Measurements from ENCODE around the gene AP5S1. TPM values are rescaled to one million over a fixed set of nuclear protein-coding genes. Genes with fewer than 3 reads are reported as not detected.
A peak's percentile ranks its signal among the peaks of the same experiment; 100 is the strongest.
"Not testable (repeated sequence)": the region's sequence is repeated elsewhere in the genome, so short reads cannot be mapped to it uniquely, and the experiment has no call there.

Gene AP5S1
- total RNA-seq, 4 donors from 2014 or later = under 0.01 to 18.6 (median 9.5) TPM

DNA sequence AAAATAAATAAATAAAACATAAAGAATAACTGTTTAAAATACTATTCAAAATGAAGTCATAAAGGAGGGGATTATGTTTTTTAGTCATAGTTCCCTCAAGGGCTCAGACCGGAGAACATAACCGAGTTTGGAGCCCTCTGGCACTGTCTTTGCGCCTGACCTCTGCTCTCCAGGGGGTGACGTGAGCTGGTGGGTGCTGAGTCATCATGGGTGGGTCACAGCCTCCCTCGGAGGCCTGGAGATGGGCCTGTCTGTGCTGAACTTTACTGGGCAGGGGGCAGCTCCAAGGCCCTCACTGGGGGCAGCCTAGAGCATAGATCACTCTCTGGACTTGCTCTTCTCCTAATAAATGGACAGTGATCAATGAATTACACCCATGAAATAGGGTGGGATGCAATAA lies 23.1 kb downstream of the AP5S1 start:
- intact Hi-C loops (cut with DNase I; ENCODE audit: low total_unique reads) = no loop called here
- Histone ChIP-seq H3K36me3 (no peaks in the 10 kb centered on the region), H3K4me1 (peaks cover 0 to 3% of the 10 kb centered on the region in 2 donors), H3K27ac (no peak overlapping the region), H3K27me3 (no peaks in the 10 kb centered on the region), H3K9me3 (no peaks in the 10 kb centered on the region), H3K4me3 (no peak overlapping the region)
- no peak for TF ChIP-seq POLR2A (IDR thresholded peaks at IDR 0.05)
- TF ChIP-seq, protein P1, sequence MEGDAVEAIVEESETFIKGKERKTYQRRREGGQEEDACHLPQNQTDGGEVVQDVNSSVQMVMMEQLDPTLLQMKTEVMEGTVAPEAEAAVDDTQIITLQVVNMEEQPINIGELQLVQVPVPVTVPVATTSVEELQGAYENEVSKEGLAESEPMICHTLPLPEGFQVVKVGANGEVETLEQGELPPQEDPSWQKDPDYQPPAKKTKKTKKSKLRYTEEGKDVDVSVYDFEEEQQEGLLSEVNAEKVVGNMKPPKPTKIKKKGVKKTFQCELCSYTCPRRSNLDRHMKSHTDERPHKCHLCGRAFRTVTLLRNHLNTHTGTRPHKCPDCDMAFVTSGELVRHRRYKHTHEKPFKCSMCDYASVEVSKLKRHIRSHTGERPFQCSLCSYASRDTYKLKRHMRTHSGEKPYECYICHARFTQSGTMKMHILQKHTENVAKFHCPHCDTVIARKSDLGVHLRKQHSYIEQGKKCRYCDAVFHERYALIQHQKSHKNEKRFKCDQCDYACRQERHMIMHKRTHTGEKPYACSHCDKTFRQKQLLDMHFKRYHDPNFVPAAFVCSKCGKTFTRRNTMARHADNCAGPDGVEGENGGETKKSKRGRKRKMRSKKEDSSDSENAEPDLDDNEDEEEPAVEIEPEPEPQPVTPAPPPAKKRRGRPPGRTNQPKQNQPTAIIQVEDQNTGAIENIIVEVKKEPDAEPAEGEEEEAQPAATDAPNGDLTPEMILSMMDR (IDR thresholded peaks at IDR 0.05) = no peak
- DNase-seq = no peak

DNA sequence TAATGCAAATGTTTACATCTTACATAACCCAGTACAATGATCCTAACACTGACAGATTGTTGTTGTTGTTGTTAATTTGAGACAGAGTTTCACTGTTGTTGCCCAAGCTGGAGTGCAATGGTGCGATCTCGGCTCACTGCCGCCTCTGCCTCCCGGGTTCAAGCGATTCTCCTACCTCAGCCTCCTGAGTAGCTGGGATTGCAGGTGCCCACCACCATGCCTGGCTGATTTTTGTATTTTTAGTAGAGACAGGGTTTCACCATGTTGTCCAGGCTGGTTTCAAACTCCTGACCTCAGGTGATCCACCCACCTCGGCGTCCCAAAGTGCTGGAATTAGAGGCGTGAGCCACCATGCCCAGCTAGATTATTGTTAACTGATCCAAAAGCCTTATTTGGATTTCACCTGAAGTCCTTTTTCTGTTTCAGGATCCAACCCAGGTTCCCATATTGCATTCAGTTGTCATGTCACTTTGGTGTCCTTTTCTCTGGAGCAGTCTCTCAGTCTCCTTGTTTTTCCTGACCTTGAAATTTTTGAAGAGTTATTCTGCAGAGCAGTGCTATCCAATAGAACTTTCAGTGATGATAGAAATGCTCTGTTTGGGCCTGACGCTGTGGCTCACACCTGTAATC lies 23.8 kb downstream of the AP5S1 start:
- H3K27ac ChIP-seq; H3K9me3 ChIP-seq; H3K4me3 ChIP-seq; DNase-seq; H3K36me3 ChIP-seq; H3K27me3 ChIP-seq; intact Hi-C loops (cut with DNase I; ENCODE audit: low total_unique reads); H3K4me1 ChIP-seq: not testable (repeated sequence)

DNA sequence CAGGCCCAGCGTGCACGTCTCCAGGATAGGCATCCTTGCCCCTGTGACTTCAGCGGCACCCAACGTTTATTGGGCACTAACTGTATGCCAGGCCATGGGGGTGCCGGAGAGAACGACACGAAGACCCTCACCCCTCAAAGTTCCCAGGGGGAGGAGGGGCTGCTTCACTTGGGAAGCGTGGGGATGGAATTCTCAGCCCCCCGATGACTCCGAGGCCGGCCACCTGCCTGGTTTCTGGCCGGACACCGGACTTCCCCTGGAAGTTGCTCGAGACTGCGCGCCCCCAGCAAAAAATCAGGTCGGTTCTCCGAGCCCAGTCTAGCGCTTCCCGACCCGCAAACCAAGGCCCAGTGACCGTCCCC lies 26.0 kb downstream of the AP5S1 start:
- no peaks in the 10 kb centered on the region for H3K27me3 ChIP-seq

DNA sequence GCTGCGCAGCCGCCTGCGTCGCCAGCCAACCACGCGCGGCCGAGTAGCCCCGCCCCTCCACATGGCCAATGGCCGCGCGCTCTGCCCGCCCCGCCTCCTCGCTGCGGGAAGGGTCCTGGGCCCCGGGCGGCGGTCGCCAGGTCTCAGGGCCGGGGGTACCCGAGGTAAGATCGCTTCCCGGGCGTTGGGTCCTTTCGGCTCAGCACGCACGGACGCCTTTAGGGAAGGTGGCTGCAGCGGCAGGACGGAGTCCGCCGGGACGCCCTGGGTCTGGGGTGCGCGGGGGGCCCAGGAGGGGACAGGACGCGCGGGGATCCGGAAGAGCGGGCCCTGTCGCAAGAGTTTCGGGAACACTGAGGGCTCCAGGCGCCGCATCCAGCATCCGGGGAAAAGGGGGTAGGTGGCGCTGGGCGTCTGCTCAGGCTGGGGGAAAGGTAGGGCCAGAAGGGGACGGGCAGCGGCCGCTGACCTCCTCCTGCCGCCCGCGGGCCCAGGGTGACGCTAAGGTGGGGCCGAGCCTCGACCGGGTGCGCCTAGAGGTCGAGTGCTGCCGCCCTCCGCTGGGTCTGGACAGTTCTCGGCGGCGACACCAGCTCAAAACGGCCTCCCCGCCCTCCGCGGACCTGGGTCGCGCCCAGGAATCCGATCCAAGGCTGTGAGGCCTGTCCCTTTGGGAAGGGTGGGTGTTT lies 26.5 kb downstream of the AP5S1 start, which contains the start of gene MAVS:
MAVS (plus strand) TSS at position 95 of the 689 bp plus-strand sequence. CDS start 7,791 bp downstream, outside the sequence.
- no peaks in the 10 kb centered on the region for H3K9me3 ChIP-seq
- no peaks in the 10 kb centered on the region for H3K27me3 ChIP-seq
- intact Hi-C loops (cut with DNase I; ENCODE audit: low total_unique reads) = no loop called here
- no peaks in the 10 kb centered on the region for H3K36me3 ChIP-seq
- H3K4me3 ChIP-seq = peak within 1 kb of the TSS; percentile 76 to 97
- TF ChIP-seq, protein P1 (IDR thresholded peaks at IDR 0.05) = no peak
- TF ChIP-seq POLR2A (IDR thresholded peaks at IDR 0.05) = peak; percentile 67 to 84
- peak; percentile 56 to 88 for DNase-seq
- H3K27ac ChIP-seq = peak within 1 kb of the TSS; percentile 76 to 94
- peaks cover 0 to 7% of the 10 kb centered on the region in 2 donors for H3K4me1 ChIP-seq

More for the DNA sequence above, 26.0 kb downstream of the AP5S1 start:
- Histone ChIP-seq H3K4me1 (peaks cover 0 to 7% of the 10 kb centered on the region in 2 donors), H3K4me3 (peak overlapping the region; percentile 76 to 97), H3K9me3 (no peaks in the 10 kb centered on the region), H3K27ac (peak overlapping the region; percentile 76 to 94), H3K36me3 (no peaks in the 10 kb centered on the region)
- intact Hi-C loops (cut with DNase I; ENCODE audit: low total_unique reads) = no loop called here
- TF ChIP-seq, protein P1 (IDR thresholded peaks at IDR 0.05) = no peak
- DNase-seq = peak; percentile 46 to 90

DNA sequence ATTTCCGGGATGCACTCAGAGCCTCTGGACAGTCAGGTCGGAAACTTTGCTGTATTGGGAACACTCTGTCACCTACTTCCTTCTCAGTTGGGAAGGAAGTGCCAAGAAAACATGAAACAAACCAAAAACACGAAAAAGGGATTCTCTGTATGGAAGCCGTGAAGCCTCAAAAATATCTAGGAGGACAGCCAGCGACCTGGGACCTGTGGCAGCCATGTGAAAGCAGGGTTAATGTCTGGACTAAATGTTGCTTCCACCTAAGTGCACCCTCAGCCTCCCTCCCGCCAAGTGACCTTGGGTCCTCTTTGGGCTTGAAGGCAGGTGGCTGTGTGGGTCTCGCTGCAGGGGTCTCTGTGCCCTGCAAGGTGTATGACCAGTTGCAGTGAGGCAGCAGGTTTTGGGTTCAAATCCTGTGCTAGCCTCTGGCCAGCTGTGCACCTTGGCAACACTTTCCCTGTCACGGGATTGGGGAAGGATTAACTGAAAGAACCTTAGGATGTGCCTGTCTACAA lies 27.1 kb downstream of the AP5S1 start:
- intact Hi-C loops (cut with DNase I; ENCODE audit: low total_unique reads) = no loop called here
- peak overlapping the region; percentile 76 to 94 for H3K27ac ChIP-seq
- DNase-seq = no peak
- H3K36me3 ChIP-seq = no peaks in the 10 kb centered on the region
- H3K4me1 ChIP-seq = peaks cover 0 to 7% of the 10 kb centered on the region in 2 donors
- no peaks in the 10 kb centered on the region for H3K9me3 ChIP-seq
- no peaks in the 10 kb centered on the region for H3K27me3 ChIP-seq
- TF ChIP-seq POLR2A (IDR thresholded peaks at IDR 0.05) = no peak
- TF ChIP-seq, protein P1 (IDR thresholded peaks at IDR 0.05) = no peak
- peak overlapping the region; percentile 76 to 97 for H3K4me3 ChIP-seq

Measured in uterus (tissue), 4 donors.